Activated CD4-positive, alpha-beta T cell treated with anti-CD3 and anti-CD28 coated beads, Interleukin-2, amount 50 U/mL, for 16 hours (primary cell): ENCODE data around the gene ITPR1.

Experiments used
- DNase-seq: peaks from one replicate; pipeline ENCODE4 v3.0.0-alpha.2; 2020

ITPR1 gene

DNA sequence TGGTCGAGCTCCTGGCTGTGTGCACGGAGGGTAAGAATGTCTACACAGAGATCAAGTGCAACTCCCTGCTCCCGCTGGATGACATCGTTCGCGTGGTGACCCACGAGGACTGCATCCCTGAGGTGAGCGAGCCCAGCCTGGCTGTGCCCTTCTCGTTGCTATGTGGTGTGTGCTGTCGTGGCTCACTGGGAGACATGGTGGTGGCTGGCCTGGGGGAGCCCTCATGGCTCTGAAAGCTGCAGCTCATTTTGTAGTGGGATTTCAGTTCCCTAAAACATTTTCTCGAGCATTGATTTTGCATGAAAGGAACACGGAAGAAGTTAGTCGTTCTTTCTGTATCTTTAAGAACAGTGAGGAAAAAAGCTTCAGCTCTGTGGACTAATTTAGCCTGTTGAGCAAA lies 200.5 kb downstream of the ITPR1 start:
- DNase-seq: no peak

DNA sequence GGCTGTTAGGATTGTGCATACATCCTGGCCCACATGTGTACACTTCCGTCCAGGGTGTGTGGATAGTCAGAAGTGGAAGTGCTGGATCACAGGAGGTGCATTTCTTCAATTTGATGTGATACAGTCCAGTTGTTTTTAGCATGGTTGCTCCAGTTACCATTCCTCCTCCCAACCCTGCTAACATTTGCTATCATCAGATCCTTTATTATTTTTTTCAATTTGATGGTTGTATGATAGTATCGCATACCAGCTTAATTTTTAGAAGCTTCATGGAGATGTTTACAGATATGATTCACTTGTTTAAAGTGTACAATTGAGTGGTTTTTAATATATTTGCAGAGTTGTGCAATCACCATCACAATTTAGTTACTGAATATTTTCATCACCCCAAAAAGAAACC lies 202.7 kb downstream of the ITPR1 start:
- no peak for DNase-seq

DNA sequence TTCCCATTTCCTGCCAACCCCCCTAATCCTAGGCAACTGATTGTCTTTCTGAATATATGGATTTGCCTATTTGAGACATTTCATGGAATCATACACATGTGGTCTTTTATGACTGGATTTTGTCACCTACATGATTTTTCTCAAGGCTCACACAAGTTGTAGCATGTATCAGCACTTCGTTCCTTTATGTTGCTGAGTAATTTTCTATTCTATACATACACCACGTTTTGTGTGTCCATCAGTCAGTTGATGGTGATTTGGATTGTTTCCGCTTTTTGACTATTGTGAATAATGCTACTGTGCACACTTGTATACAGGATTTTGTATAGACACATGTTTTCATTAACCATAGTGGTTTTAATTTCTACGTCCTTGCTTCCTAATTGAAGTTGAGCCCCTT lies 203.1 kb downstream of the ITPR1 start:
- DNase-seq: no peak

DNA sequence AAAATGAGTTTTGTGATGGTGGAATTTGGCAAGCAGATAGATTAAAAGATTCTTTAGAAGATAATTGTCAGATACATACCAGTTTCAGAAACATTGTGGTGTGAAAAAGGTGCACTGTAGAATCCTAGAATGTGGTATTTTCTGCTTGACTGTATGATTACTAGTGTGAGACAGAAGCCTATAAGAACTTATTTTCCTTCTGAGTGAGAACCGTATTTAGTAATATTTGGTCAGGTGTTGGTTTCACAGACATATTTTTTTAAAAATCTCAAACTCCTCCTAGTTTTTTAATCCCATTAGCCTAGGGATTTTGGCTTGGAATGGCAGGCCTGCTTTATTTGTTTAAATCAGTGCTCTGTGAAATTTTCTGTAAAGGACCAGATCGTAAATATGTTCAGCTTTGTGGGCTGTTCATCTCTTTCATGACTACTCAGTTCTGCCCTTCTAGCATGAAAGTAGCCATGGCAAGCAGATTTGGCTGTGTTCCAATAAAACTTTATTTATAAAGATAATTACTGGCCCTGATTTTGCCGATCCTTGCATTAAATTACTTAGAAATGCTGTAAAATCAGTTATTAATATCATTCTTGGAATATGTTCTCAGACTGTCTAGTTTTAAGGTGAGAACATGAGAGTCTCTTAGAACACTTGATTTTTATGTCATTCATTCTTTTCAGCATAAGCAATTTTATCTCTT lies 205.1 kb downstream of the ITPR1 start:
- no peak for DNase-seq

DNA sequence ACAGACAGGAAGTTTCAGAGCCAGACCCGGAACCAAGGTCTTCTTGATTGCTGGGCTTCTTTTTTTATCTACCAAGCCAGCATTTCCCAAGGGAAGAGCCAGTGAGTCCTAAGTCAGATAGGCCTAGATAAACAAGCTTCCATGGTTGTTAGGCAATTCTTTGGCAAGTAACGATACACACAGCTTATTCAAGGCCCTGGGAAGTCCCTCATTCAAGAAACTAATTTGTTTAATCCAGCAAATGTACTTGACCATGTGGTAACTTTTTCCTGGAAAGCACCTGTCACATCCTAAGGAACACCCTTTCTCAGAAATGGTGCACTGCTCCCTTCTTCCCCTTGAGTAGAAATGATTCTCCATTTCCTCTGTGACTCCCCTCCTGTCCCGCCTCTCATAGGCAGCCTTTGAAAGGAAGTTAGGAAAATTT lies 209.9 kb downstream of the ITPR1 start:
- peak; percentile 14 for DNase-seq

DNA sequence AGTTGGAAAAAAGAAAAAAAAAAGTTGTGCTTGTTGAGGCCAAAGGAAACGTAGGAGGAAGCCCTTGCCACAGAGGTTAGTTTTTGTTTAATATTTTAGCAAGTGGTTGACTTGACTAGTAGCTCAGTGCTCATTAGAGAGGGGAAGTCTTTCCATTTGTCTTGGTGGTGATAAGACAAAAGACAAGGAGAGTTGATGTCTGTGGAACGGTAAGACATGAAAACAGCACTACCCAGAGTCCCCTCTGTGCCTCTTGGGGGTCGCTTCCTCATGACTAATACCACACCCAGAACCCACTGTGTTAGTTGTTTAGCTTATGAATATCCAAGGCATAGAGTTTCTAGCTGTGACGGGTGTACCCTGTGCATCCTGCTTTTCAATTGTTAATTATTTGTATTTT lies 211.4 kb downstream of the ITPR1 start:
- DNase-seq: no peak

DNA sequence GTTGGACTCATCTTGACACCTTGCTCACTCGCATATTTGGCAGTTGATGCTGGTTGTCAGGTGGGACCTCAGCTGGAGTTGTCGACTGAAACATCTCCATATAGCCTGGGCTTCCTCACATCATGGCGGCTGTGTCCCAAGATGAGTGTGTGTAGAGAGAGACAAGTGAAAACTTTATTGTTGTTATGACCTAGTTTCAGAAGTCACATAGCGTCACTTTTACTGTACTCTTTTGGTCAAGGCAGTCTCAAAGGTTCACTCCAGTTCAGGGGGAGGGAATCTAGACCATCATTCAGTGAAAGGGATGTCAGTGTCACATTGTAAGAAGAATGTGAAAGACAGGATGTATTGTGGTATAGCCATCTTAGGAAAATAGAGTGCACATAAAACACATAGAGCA lies 214.2 kb downstream of the ITPR1 start:
- DNase-seq: no peak

DNA sequence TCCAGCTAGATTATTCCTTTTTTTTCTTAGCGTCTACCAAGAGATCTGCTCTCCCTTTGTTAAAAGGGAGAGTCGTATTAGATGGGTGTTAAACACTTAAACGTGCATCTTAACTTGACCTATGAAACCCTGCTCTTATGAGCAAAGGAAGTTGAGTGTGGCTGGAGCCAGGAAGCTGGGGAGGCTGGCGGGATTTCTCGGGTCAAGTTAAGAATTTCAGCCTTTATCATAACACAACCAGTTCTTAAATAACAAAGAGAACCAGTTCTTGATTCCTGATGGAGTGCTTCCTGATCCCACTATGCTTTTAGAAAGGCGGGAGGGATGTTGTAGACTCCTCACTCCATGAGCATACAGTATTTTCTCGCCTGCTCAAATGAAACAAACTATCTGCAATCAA lies 215.1 kb downstream of the ITPR1 start:
- no peak for DNase-seq

DNA sequence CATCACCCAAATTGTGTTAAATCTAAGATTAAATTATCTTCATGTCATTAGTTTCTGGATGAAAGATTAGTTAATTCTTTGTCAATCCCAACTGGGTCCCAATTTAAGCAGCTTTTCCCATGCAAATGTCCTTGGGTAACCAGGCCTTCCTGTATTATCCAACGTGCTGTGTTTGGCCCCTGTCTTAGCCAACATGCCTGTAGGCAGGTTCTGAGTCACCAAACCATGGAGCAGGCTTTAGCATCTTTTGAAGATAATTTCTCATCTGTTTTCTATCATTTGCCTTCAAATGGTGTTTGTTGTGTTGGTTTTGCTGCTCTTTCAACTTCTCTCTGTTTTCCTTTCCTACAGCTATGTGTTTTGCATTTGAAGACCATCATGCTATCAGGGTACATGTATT lies 216.2 kb downstream of the ITPR1 start:
- DNase-seq: no peak

DNA sequence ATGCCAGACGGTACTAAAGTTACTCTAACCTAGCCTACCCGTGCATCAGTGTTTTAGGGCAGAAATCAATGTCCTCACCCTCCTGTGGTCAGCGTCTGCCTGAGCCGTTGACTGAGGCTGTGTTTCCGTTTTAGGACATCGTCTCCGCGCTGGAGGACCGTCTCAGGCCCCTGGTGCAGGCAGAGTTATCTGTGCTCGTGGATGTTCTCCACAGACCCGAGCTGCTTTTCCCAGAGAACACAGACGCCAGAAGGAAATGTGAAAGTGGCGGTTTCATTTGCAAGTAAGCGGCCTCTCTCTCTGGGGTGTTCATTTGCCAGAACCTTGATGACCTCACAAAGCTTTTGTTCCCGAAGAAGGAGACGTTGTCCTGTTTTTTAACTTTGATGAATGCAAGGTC lies 217.0 kb downstream of the ITPR1 start:
- DNase-seq: no peak

DNA sequence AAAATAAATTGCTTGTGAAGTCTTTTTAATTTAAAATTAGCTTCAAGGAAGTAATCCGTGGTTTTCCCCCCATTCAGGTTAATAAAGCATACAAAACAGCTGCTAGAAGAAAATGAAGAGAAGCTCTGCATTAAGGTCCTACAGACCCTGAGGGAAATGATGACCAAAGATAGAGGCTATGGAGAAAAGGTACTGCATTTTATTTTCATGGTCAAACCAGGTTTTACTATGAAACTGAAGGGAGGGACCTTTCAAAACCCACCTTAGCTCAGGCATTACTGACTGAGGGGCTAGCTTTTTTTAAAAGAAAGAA lies 218.5 kb downstream of the ITPR1 start:
- no peak for DNase-seq

DNA sequence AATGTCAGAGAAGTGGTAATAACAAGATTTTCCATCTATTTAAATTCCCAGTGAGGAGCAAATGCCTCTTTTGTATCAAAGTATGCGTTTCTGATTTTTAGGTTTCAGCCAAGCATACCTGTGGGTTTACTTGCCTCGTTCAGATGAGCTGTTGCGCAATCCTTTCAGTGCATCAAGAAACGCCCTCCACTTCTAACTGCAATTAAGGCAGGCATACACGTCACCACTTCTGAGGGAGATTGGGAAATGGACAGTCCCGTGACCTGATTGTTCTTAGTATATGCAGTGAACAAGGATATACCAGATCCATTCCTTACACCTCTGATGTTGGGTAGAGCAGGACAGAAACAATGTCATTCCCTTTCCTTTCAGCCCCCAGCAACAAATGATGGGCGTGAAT lies 219.0 kb downstream of the ITPR1 start:
- DNase-seq: no peak

DNA sequence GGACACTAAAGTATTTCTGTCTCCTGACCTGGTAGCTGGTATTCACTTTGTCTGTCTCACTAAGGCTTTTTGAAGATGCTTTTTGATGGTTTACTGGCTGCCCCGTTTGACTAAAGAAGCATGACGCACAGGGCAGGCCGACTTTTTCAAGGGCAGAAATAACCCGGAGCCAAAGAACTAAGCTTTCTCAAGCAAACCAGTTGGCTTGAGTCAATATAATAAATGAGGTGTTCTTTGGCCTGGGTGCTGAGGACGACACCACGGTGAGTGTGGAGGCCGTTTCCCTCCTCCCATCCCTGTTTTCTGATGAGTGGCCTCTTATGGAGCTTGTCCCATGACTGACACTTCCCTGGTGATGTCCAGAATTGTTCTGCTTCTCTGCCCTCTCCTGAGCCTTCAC lies 220.9 kb downstream of the ITPR1 start:
- no peak for DNase-seq

DNA sequence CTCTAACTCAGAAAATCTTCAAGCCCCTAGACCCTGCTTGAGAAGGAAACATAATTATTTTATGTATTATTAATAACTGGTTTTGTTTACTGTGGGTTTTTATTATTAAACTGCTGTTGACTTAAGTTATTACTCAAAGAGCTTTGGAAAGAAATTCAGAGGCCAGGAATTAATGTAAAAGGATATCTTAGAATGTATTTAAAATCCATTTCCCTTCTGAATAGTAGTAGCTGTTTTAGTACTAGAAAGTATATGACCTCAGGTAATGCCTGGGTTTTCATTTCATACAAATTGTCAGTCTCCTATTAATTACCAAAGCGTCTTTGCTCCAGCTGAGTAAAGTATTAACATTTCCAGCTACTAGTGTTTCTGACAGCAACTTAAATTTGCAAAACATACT lies 223.1 kb downstream of the ITPR1 start:
- DNase-seq: no peak

DNA sequence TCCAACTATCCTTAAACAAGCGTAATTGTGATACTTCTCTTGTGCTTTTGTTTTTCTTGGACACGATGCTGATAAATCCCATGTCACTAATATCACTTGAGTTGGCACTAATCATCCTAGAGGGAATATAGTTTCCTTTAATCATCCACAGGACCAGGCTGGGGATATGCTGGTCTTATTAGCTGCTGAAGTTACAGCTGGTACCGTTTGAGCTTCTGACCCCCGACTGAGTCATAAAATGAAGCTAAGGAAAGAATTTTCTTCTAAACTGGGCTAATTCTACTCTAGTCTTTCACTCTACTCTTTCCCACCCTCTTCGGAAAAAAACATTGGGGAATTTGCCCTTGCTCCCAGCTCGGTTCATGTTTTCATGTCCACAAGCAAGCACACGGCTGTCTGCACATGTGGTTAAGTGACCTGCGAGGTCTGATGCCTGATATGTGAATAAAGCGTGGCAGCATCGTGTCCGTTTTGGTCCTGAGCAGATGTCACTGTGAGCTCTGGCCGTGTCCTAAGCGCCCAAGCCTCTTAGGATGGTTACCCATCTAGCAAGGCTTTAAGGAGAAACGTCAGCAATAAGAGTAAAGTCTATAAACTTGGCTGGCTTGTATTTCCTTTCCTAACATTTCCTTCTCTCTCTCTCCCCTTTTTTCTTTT lies 223.7 kb downstream of the ITPR1 start:
- DNase-seq: no peak

DNA sequence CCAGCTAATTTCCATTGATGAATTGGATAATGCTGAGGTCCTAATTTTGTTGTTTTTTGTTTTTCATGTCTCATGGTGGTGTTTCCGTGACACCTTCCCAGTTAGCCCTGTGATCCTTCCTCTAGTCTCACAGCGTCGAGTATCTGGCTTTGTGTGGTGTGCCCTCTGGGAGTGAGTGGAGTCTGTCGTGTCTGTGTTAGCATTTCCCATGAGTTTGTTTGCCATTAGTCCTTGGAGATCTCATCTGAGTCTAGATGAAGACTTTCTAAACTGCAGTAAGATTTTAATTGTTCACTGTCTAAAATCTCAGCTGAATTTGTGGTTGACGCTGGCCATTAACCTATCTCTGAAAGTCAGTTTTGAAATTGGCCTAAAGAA lies 224.2 kb downstream of the ITPR1 start:
- no peak for DNase-seq

DNA sequence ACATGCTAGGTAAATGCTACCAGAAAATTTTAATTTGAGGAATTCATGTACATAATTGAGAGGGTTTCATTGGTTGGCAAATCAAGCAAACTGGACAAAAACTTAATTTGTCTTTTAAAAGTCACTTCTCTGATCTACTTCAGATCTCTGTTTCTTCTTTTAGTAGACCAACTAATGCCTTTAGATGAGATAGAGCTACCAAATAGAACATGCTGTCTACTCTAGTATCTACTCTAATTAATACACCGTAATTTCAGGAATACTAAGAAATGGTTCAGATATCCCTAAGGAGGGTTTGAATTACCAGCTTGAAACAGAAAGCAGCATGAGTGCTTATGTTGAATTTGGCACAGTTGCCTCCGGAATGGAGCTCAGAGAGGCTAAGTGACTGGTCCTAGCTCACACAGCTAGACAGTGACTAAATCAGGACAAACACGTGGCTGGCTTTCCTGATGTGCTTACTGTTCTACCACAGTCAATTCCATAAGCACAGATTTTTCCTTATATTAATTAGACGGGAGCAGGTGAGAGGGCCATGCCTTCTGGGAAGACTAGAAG lies 225.1 kb downstream of the ITPR1 start:
- DNase-seq: no peak

DNA sequence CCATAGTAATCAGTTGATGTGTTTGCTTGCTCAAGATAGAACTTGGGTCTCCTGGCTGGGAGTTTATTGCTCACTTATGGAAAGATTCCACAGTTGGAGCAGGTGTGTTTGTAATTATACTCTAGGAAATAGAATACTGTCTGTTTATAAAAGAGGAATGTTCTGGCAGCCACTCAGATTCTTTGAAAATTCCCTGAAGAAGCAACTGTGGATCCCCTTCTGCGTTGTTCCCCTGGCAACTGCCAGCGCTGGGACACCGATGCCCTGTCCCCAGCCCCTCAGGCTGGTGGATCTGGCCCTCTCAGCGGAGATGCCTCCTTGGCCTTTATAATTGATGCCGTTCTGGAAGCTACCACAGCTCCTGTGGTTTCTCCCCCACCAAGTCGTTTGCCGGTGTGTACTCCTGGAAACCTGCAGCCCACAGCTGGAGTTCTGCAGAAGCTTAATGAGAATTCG lies 225.9 kb downstream of the ITPR1 start:
- DNase-seq: no peak

DNA sequence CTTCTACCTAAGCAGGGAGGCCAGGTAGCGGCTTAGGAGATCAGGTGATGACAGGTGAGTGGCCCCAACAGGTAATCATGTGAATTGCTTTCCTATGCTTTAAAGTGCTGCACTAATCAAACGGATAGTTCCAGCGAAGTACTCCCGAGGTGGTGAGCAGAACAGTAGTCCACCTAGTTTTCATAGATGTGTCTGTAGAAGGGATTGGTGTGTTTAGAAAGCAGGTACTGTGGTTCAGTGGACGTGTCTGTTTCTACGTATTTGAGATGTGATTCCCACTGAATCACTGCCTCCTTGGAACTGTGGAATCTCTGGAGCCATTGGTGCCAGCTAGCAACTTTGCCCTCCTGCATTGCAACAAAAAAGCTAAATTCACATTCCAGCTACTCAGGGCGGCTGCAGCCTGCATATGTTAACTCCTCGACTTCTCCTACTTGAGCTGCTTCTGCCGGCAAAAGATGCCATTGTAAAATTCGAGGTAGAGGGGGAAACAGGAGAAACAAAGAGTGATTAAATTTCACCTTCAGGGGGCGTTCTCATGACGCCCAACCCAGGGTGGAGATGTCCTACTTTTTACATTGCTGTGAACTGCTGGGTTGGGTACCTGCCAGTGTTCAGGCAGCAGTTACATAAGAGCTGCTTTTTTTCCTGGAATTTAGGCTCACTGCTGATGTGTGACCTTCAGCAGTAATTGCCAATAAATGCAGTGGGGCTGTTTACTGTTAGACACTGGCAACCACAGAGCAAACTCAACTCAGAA lies 227.3 kb downstream of the ITPR1 start:
- DNase-seq: peak; percentile 34

DNA sequence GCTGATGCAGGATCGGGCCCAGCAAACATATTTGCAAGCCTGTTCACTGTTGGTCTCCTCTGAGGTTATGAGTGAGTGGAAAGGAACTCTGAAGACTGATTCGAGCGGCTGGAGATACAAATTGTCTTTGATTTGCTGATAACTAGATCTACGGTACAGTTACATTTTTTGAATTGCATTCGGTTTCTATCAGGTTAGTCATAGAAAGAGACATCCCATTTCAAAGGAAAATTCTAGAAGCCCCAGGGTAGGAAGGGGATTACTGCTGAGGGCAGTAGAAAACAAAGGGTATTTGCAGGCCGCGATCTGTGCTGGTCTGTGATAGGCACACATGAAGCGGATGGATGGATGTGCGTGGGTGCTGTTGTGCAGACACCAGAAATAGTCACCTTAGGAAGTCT lies 228.4 kb downstream of the ITPR1 start:
- DNase-seq: no peak

DNA sequence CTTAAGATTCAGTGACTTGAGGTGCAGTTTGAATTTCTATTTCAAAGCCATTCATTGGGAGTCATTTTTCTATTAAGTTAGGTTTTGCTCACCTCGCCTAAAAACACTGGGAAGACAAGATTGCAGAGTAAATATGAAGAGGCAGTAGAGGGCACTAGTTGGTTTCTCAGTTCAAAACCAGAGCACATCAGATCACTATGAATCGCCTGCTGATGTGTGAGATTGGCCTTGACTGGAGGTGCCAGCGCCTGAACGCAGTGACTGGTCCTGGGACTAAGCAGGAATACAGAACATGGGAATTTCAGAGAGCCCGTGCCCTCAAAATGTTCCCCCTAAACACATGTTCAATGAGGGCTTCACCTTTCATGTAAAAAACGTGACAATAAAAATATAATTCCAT lies 229.0 kb downstream of the ITPR1 start:
- peak; percentile 61 for DNase-seq

DNA sequence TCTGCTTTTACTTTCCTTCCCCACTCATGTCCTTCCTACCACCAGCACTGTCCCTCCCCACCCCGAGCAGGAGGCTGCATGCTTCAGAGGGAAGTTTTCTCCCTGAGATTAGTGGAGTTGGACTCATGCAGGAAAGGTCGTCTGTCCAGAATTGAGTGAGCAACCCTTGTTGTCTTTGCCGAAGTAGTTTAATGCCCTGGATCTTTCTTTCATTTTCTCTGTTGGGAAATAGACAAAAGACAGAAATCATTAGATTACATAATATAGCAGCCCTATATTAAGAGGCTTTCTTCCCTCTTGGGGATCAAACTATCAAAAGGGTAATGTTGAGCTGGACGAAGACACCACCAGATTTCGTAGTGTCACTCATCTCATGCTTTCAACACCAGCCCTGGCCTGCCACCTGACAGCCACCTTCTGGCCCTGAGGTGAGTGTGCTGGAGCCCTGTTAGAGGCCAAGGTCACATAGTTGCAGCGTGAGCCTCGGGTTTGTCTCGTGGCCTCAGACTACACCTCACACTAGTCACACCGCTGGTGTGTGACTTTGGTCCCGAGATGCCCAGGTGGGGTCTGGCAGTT lies 231.0 kb downstream of the ITPR1 start:
- no peak for DNase-seq

DNA sequence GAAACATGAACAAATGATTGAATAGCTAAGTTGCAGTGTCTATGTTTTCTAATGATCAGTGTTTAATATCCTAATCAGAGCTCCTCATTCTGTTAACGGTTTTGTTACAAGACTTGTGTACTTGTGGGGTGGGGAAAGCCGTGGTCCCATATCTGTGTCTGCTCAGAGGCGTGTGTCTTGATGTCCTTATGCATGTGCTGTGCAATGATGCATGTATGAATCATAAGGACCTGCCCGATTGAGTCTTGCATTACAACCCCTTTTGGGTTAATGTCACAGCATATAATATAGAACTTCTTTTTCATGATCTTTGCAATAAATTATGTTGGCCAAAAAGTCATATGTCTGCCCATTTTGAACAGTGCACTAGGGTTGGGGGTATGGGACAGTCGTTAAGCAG lies 233.4 kb downstream of the ITPR1 start:
- no peak for DNase-seq
